ENCODE measurements around the gene GALM. TPM values are rescaled to one million over a fixed set of nuclear protein-coding genes. Genes with fewer than 3 reads are reported as not detected.
"Not testable (repeated sequence)": the region's sequence is repeated elsewhere in the genome, so short reads cannot be mapped to it uniquely, and the experiment has no call there.

The GALM gene
- total and polyA plus RNA-seq, 10 of the 15 experiments (the other 5 are each of a cell fraction or from before 2014, with no cell fraction given), result 1.1 to 4.0 (median 1.7) TPM

- no peak for TF ChIP-seq ZNF274 (IDR thresholded peaks at IDR 0.05; ENCODE audit: insufficient read depth, insufficient read length)
- no peak for TF ChIP-seq SMARCA5 (IDR thresholded peaks at IDR 0.05)
- no peak for TF ChIP-seq SIX5 (IDR thresholded peaks at IDR 0.05; ENCODE audit: low read depth, low read length, severe bottlenecking)
Observed at GRCh38 chr2:38735999-38736320, 70.0 kb downstream of the GALM start (continued).

DNA sequence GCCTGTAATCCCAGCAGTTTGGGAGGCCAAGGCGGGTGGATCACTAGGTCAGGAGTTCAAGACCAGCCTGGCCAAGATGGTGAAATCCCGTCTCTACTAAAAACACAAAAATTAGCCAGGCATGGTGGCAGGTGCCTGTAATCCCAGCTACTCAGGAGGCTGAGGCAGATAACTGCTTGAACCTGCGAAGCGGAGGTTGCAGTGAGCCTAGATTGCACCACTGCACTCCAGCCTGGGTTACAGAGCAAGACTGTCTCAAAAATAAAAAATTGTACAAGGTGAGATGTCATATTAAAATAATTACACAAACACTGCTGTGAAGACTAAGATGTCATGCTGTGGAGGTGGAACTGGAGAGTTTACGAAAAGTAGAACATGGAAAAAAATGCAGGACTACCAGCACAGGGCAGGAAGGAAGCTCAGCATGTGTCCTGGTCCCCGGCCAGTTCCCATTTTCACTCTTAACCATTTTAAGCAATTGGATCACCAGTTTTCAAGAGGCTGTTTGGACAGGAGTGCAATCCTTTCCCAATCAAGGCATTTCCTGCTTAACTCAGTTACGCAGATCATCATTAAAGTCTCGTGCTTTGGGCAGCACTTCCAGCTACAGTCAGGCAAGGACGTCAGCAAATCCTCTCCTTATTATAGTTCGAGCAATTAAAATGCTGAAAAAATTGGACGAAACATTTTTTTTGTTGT is 71.2 kb downstream of the GALM start:
- not testable (repeated sequence) for FAIRE-seq

DNA sequence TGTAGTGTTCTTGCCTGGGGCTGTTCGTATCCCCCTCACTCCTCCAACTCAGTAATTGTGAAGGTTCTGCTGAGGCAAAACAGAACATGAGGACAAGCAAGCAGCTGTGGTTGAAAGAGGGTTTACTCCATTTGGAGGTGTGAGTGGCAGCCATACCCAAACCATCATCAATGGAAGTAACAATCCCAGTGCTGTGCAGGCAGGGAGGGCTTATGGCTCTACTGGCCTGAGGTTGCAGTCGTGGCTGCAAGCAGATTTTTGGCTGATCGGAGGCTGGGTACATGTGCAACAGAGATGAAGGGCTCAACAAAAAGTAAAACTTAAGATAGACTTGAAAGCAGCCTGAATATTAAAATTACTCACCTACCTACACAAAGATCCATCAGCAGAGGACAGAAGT is 72.0 kb downstream of the GALM start:
- no peak for ATAC-seq
- intact Hi-C loops (cut with micrococcal nuclease; ENCODE audit: unreplicated experiment), result no loop called here
- FAIRE-seq, result no peak
- POLR2A ChIA-PET, result interaction anchor here (1.1 to 1.6 kb wide), 2 partner anchors 9 to 205 kb away, joined by 4 read pairs; no protein-coding TSS in a partner anchor
- RAD21 ChIA-PET (ENCODE audit: unreplicated experiment), result no interaction called here
- no peak overlapping the region for H3K4me2 ChIP-seq (ENCODE audit: control insufficient read depth, insufficient read depth)
- no peaks in the 10 kb centered on the region for H3K4me1 ChIP-seq (ENCODE audit: control insufficient read depth, insufficient read depth, low read length)
- peaks cover 4 to 12% of the 10 kb centered on the region in 2 experiments for H3K36me3 ChIP-seq (ENCODE audit: control insufficient read depth in 2 of 2, insufficient read depth in 2 of 2, low read length in 1 of 2)
- no peak overlapping the region for H3K4me3 ChIP-seq
- no peaks in the 10 kb centered on the region; the same call in 2 of the 3 replicates for H3K9me3 ChIP-seq (replicated peaks; ENCODE audit: control insufficient read depth, insufficient read depth, low read length)
- WGBS (ENCODE audit: insufficient coverage, insufficient replicate concordance, low lambda C conversion rate, missing lambda C conversion rate), result 76% methylated on average over 3 of the region's 3 CpGs
- no peak overlapping the region for H3K9ac ChIP-seq (ENCODE audit: control insufficient read depth, insufficient read depth, low read length)
- H4K20me1 ChIP-seq (ENCODE audit: control insufficient read depth, insufficient read depth), result no peaks in the 10 kb centered on the region
- no peak for DNase-seq (ENCODE audit: low read depth, low spot score)
- no peak overlapping the region for H2AFZ ChIP-seq (ENCODE audit: control insufficient read depth, low read depth, low read length)
- TF ChIP-seq RAD51 (IDR thresholded peaks at IDR 0.05) (no peak), DPF2 (IDR thresholded peaks at IDR 0.05) (no peak), YY1 (IDR thresholded peaks at IDR 0.05; ENCODE audit: low read depth, low read length) (no peak), RAD21 (IDR thresholded peaks at IDR 0.05; ENCODE audit: insufficient read depth, low read depth, low read length) (no peak), SMAD5 (IDR thresholded peaks at IDR 0.05; ENCODE audit: low read depth) (no peak)
- SMC1A ChIA-PET (ENCODE audit: uncharacterized antibody, unreplicated experiment), result interaction anchor here (2.3 to 3.1 kb wide), 3 partner anchors 10 to 156 kb away, joined by 6 to 10 read pairs (median 9); no protein-coding TSS in a partner anchor
- CTCF ChIA-PET, result interaction anchor here (1.4 to 12.6 kb wide), 2 partner anchors 121 to 157 kb away, joined by 3 to 162 read pairs; no protein-coding TSS in a partner anchor
- in situ Hi-C loops (cut with MboI), result loop anchor here (5.0 kb wide), 1 partner anchor 201 kb away; no protein-coding TSS in a partner anchor
- peaks cover 2% of the 10 kb centered on the region; the same call in 1 of the 2 replicates for H3K79me2 ChIP-seq (ENCODE audit: control insufficient read depth, insufficient read depth, low read length)
- H3K27me3 ChIP-seq (replicated peaks in 1 of 2; ENCODE audit: control insufficient read depth in 2 of 2, insufficient read depth in 2 of 2, low read length in 1 of 2), result no peaks in the 10 kb centered on the region
- BruUV-seq (replicated peaks), result no TSS peak
- no peak overlapping the region for H3K27ac ChIP-seq (ENCODE audit: control insufficient read depth, insufficient read depth)

More for the DNA sequence above, 71.2 kb downstream of the GALM start:
- H3K27ac ChIP-seq (ENCODE audit: control insufficient read depth, insufficient read depth); H3K79me2 ChIP-seq (ENCODE audit: control insufficient read depth, insufficient read depth, low read length); H3K9ac ChIP-seq (ENCODE audit: control insufficient read depth, insufficient read depth, low read length); H4K20me1 ChIP-seq (ENCODE audit: control insufficient read depth, insufficient read depth); H2AFZ ChIP-seq (ENCODE audit: control insufficient read depth, low read depth, low read length); DNase-seq (ENCODE audit: low read depth, low spot score); RAD21 ChIA-PET (ENCODE audit: unreplicated experiment); H3K4me1 ChIP-seq (ENCODE audit: control insufficient read depth, insufficient read depth, low read length); intact Hi-C loops (cut with micrococcal nuclease; ENCODE audit: unreplicated experiment); H3K27me3 ChIP-seq (replicated peaks in 1 of 2; ENCODE audit: control insufficient read depth in 2 of 2, insufficient read depth in 2 of 2, low read length in 1 of 2); H3K9me3 ChIP-seq (replicated peaks; ENCODE audit: control insufficient read depth, insufficient read depth, low read length); H3K4me2 ChIP-seq (ENCODE audit: control insufficient read depth, insufficient read depth); ATAC-seq; BruUV-seq (replicated peaks); H3K4me3 ChIP-seq: not testable (repeated sequence)
- CTCF ChIA-PET, result interaction anchor here (1.4 to 18.7 kb wide), 3 partner anchors 120 to 159 kb away, joined by 3 to 370 read pairs (median 162); no protein-coding TSS in a partner anchor
- in situ Hi-C loops (cut with MboI), result loop anchor here (5.0 kb wide), 1 partner anchor 200 kb away; no protein-coding TSS in a partner anchor
- WGBS (ENCODE audit: insufficient coverage, insufficient replicate concordance, low lambda C conversion rate, missing lambda C conversion rate), result over 99% methylated on average over 11 of the region's 11 CpGs
- H3K36me3 ChIP-seq (ENCODE audit: control insufficient read depth in 2 of 2, insufficient read depth in 2 of 2, low read length in 1 of 2), result peaks cover 4 to 12% of the 10 kb centered on the region in 2 experiments
- SMC1A ChIA-PET (ENCODE audit: uncharacterized antibody, unreplicated experiment), result interaction anchor here (2.6 to 3.1 kb wide), 2 partner anchors 133 to 155 kb away, joined by 9 to 10 read pairs; no protein-coding TSS in a partner anchor
- POLR2A ChIA-PET, result interaction anchor here (1.1 to 1.6 kb wide), 2 partner anchors 10 to 204 kb away, joined by 4 read pairs; no protein-coding TSS in a partner anchor
